ENCODE results near the gene ZNF414. TPM values are rescaled to one million over a fixed set of nuclear protein-coding genes. Genes with fewer than 3 reads are reported as not detected.

ZNF414 gene
- total and polyA plus RNA-seq, 2 of the 4 experiments (the other 2 are of a cell fraction) = 3.2 to 14.2 TPM

DNA sequence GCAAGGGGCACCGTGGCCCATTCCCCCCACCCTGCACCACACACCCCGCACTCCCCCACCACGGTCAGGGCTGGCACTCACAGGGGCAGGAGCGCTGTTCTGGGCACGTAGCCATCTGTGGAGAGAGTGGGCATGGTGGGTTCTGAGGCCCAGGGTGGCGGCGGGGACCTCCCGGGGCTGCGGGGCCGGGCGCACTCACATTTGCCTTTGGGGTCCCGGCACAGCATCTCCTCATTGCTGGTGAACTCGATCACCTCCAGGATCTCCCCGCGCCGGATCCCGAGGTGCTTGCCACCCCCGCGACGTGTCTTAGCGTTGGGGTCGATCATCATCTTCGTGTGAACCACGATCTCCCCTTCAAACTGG, 23.6 kb downstream of the ZNF414 start:
- H4K5ac ChIP-seq (ENCODE audit: low read depth, low read length) = no peak overlapping the region
- no peak for TF ChIP-seq MAFK (IDR thresholded peaks at IDR 0.05; ENCODE audit: low read depth, low read length)
- TF ChIP-seq MAZ (IDR thresholded peaks at IDR 0.05; ENCODE audit: borderline replicate concordance, low read depth, low read length) = no peak
- no peak for TF ChIP-seq USF2 (IDR thresholded peaks at IDR 0.05; ENCODE audit: low read depth, low read length)
- TF ChIP-seq ELK1 (IDR thresholded peaks at IDR 0.05; ENCODE audit: borderline replicate concordance, low read depth, low read length) = no peak
- TF ChIP-seq MXI1 (IDR thresholded peaks at IDR 0.05; ENCODE audit: borderline replicate concordance, low read depth, low read length) = no peak
- no peak for TF ChIP-seq RFX5 (IDR thresholded peaks at IDR 0.05; ENCODE audit: low read depth, low read length)
- TF ChIP-seq CEBPB (IDR thresholded peaks at IDR 0.05; ENCODE audit: low read depth, low read length) = no peak
- no peak for TF ChIP-seq BHLHE40 (IDR thresholded peaks at IDR 0.05; ENCODE audit: low read depth, low read length)
- TF ChIP-seq SMC3 (IDR thresholded peaks at IDR 0.05; ENCODE audit: low read depth, low read length) = no peak
- TF ChIP-seq RAD21 (IDR thresholded peaks at IDR 0.05; ENCODE audit: low read length) = no peak
- TF ChIP-seq RCOR1 (IDR thresholded peaks at IDR 0.05; ENCODE audit: insufficient replicate concordance, low read length) = no peak
- TF ChIP-seq FOS (IDR thresholded peaks at IDR 0.05; ENCODE audit: low read depth, low read length) = no peak
- no peak overlapping the region for H2BK120ac ChIP-seq (ENCODE audit: low read depth, low read length)
- no peak overlapping the region for H3K4me3 ChIP-seq (ENCODE audit: insufficient read depth, low read depth, low read length)
- H3K56ac ChIP-seq (ENCODE audit: extremely low read depth, insufficient read depth, low read length) = no peak overlapping the region
- no peak overlapping the region for H3K14ac ChIP-seq (replicated peaks; ENCODE audit: low read depth, low read length)
- ChIA-PET POLR2A (ENCODE audit: unreplicated experiment) (no interaction called here), CTCF (no interaction called here)
- no peak overlapping the region for H3K18ac ChIP-seq (ENCODE audit: low read depth, low read length)
- BruUV-seq (replicated peaks) = no TSS peak
- ATAC-seq (ENCODE audit: low read depth) = no peak
- dilution Hi-C loops (cut with HindIII; ENCODE audit: low sequenced_read_pairs, unreplicated experiment) = no loop called here
- no peak overlapping the region for H4K91ac ChIP-seq (ENCODE audit: insufficient read depth, low read depth, low read length)
- no peak overlapping the region for H3K4ac ChIP-seq (ENCODE audit: low read depth, low read length)
- peaks cover 3% of the 10 kb centered on the region; the same call in 1 of the 2 replicates for H3K9me1 ChIP-seq (ENCODE audit: insufficient read depth, low read length)
- no peak overlapping the region for H3K9ac ChIP-seq (ENCODE audit: low read depth, low read length)
- no peak for DNase-seq
- no peak overlapping the region for H2AK9ac ChIP-seq (replicated peaks; ENCODE audit: low read depth, low read length, poor library complexity)
- in situ Hi-C loops (cut with MboI; ENCODE audit: low sequenced_read_pairs) = no loop called here
- H4K8ac ChIP-seq (ENCODE audit: low read depth in 2 of 2, low read length in 2 of 2) = no peak overlapping the region
- no peak overlapping the region for H3K4me2 ChIP-seq (ENCODE audit: low read depth, low read length)
- H4K20me1 ChIP-seq (ENCODE audit: insufficient read depth, low read length) = peaks cover 23% of the 10 kb centered on the region
- H3K23ac ChIP-seq (ENCODE audit: low read depth, low read length) = no peak overlapping the region
- H2AK5ac ChIP-seq (ENCODE audit: low read depth, low read length) = no peak overlapping the region
- H3K27ac ChIP-seq (ENCODE audit: insufficient read depth, low read length) = no peak overlapping the region
- H2BK5ac ChIP-seq (ENCODE audit: low read depth, low read length, poor library complexity, severe bottlenecking) = no peak overlapping the region
- no peaks in the 10 kb centered on the region; the same call in 1 of the 2 replicates for H3K4me1 ChIP-seq (ENCODE audit: control insufficient read depth, insufficient read depth, low read length)
- H2AFZ ChIP-seq (replicated peaks; ENCODE audit: low read length, poor library complexity) = no peak overlapping the region
- no peak overlapping the region for H2BK15ac ChIP-seq (ENCODE audit: low read depth, low read length)
- whole genome bisulfite sequencing, 2 experiments (ENCODE audit: extremely low coverage in 2 of 2, insufficient read length in 1 of 2) = 86% methylated on average over 15 of the region's 24 CpGs; no CpG with 5 or more reads in 1 of the 2 experiments
- no peaks in the 10 kb centered on the region for H3K9me3 ChIP-seq (ENCODE audit: control insufficient read depth, insufficient read depth, low read length)
- H3K36me3 ChIP-seq (ENCODE audit: control insufficient read depth, insufficient read depth, low read length) = peaks cover 51% of the 10 kb centered on the region
- intact Hi-C loops (cut with micrococcal nuclease) = no loop called here
- no peak overlapping the region for H2BK20ac ChIP-seq (ENCODE audit: low read depth, low read length)
- H3K27me3 ChIP-seq (ENCODE audit: control insufficient read depth, insufficient read depth, low read length) = no peaks in the 10 kb centered on the region
- H3K79me1 ChIP-seq (ENCODE audit: low read depth in 1 of 2, low read length in 2 of 2) = peaks cover 4 to 31% of the 10 kb centered on the region in 2 experiments

Measured in IMR-90 (cell line).